Loucy (cell line): ENCODE data around the gene SMOC2.

Experiments used
- H2AFZ ChIP-seq: fragments of 200-600 bp; sonication (generic); 2 replicates; pipeline ENCODE4 v1.6.0; 2016; ENCODE audit warnings: antibody characterized with exemption, mild to moderate bottlenecking, low read length, moderate library complexity
- H3F3A ChIP-seq: fragments of 200-600 bp; 2 replicates; pipeline ENCODE4 v1.6.0; 2016; ENCODE audit warnings: antibody characterized with exemption, low read depth, mild to moderate bottlenecking
- H3K27me3 ChIP-seq: fragments of 200-600 bp; sonication (generic); 2 replicates; pipeline ENCODE4 v1.6.1; 2014; ENCODE audit warnings: low read length, mild to moderate bottlenecking; ENCODE audit not compliant: insufficient read depth, poor library complexity, severe bottlenecking
- H3K36me3 ChIP-seq: fragments of 200-600 bp; sonication (generic); 2 replicates; pipeline ENCODE4 v1.6.1; 2016; ENCODE audit warnings: low read length; ENCODE audit not compliant: insufficient read depth
- H3K4me1 ChIP-seq: fragments of 200-600 bp; sonication (generic); 2 replicates; pipeline ENCODE4 v1.5.1; 2014; ENCODE audit warnings: low read length, mild to moderate bottlenecking; ENCODE audit not compliant: insufficient read depth, poor library complexity, severe bottlenecking
- H3K4me2 ChIP-seq: fragments of 200-600 bp; sonication (generic); 2 replicates; pipeline ENCODE4 v1.6.0; 2014; ENCODE audit warnings: antibody characterized with exemption, low read length, low read depth, mild to moderate bottlenecking; ENCODE audit not compliant: poor library complexity, severe bottlenecking
- H3K4me3 ChIP-seq: fragments of 200-600 bp; sonication (generic); 2 replicates; pipeline ENCODE4 v1.5.1; 2014; ENCODE audit warnings: low read length, mild to moderate bottlenecking, mixed read lengths; ENCODE audit not compliant: poor library complexity, severe bottlenecking
- H3K79me2 ChIP-seq: fragments of 200-600 bp; sonication (generic); 2 replicates; pipeline ENCODE4 v1.6.1; 2014; ENCODE audit warnings: low read length; ENCODE audit not compliant: insufficient read depth
- H3K9ac ChIP-seq: fragments of 200-600 bp; sonication (generic); 2 replicates; pipeline ENCODE4 v1.6.0; 2014; ENCODE audit warnings: mild to moderate bottlenecking, low read depth, low read length, moderate library complexity; ENCODE audit not compliant: poor library complexity, severe bottlenecking
- H3K9me2 ChIP-seq: fragments of 200-600 bp; sonication (generic); replicated peaks from 2 replicates; pipeline ENCODE4 v1.6.1; 2016; ENCODE audit warnings: low read depth, low read length, mixed read lengths
- H3K9me3 ChIP-seq: fragments of 200-600 bp; sonication (generic); 2 replicates; pipeline ENCODE4 v1.6.1; 2014; ENCODE audit warnings: mild to moderate bottlenecking, antibody characterized with exemption, low read length, low read depth; ENCODE audit not compliant: insufficient read depth
- H4K20me1 ChIP-seq: fragments of 200-600 bp; sonication (generic); 2 replicates; pipeline ENCODE4 v1.6.0; 2014; ENCODE audit warnings: antibody characterized with exemption, low read length, mild to moderate bottlenecking; ENCODE audit not compliant: insufficient read depth, poor library complexity, severe bottlenecking
- CTCF ChIP-seq: fragments of 200-600 bp; sonication (generic); conservative IDR thresholded peaks from 2 replicates; pipeline ENCODE4 v1.5.1; 2014; ENCODE audit warnings: mild to moderate bottlenecking, antibody characterized with exemption, low read length
- EZH2phosphoT487 ChIP-seq: fragments of 200-600 bp; IDR thresholded peaks from 2 replicates; pipeline ENCODE4 v1.6.1; 2018; ENCODE audit warnings: antibody characterized with exemption, mild to moderate bottlenecking, moderate library complexity, borderline replicate concordance

SMOC2 gene

GRCh38 chr6:168612586-168612985, 171.6 kb downstream of the SMOC2 start:
- no peak for TF ChIP-seq CTCF
- no peak for TF ChIP-seq EZH2phosphoT487
- no peak overlapping the region for H3K4me2 ChIP-seq
- H2AFZ ChIP-seq: no peak overlapping the region
- no peaks in the 10 kb centered on the region for H3K36me3 ChIP-seq
- no peaks in the 10 kb centered on the region for H4K20me1 ChIP-seq
- no peaks in the 10 kb centered on the region for H3K79me2 ChIP-seq
- H3K9ac ChIP-seq: no peak overlapping the region
- peaks cover 17% of the 10 kb centered on the region; the same call in 1 of the 2 replicates for H3K9me3 ChIP-seq
- H3K27me3 ChIP-seq: no peaks in the 10 kb centered on the region
- H3K4me3 ChIP-seq: no peak overlapping the region
- H3K9me2 ChIP-seq: no peaks in the 10 kb centered on the region
- H3K4me1 ChIP-seq: no peaks in the 10 kb centered on the region
- H3F3A ChIP-seq: no peaks in the 10 kb centered on the region

GRCh38 chr6:168615837-168616236, 174.9 kb downstream of the SMOC2 start:
- Histone ChIP-seq H3K9me3 (peaks cover 15% of the 10 kb centered on the region; the same call in 1 of the 2 replicates), H3K27me3 (no peaks in the 10 kb centered on the region), H3K36me3 (no peaks in the 10 kb centered on the region), H3F3A (no peaks in the 10 kb centered on the region), H2AFZ (no peak overlapping the region), H3K4me2 (no peak overlapping the region), H3K9ac (no peak overlapping the region), H4K20me1 (no peaks in the 10 kb centered on the region), H3K4me1 (no peaks in the 10 kb centered on the region), H3K4me3 (no peak overlapping the region), H3K79me2 (no peaks in the 10 kb centered on the region), H3K9me2 (no peaks in the 10 kb centered on the region)
- TF ChIP-seq CTCF: no peak
- no peak for TF ChIP-seq EZH2phosphoT487

GRCh38 chr6:168616816-168617765, 176.1 kb downstream of the SMOC2 start:
- TF ChIP-seq CTCF: no peak
- TF ChIP-seq EZH2phosphoT487: no peak
- Histone ChIP-seq H3K9me2 (no peaks in the 10 kb centered on the region), H3K36me3 (no peaks in the 10 kb centered on the region), H3K4me2 (no peak overlapping the region), H3K4me1 (no peaks in the 10 kb centered on the region), H3K79me2 (no peaks in the 10 kb centered on the region), H3F3A (no peaks in the 10 kb centered on the region), H4K20me1 (no peaks in the 10 kb centered on the region), H3K27me3 (no peaks in the 10 kb centered on the region), H3K9me3 (peaks cover 16% of the 10 kb centered on the region; the same call in 1 of the 2 replicates), H3K4me3 (no peak overlapping the region), H2AFZ (no peak overlapping the region), H3K9ac (no peak overlapping the region)
